DMS153 (cell line): ENCODE measurements around the gene CFAP300.

ENCODE experiments used
- DNase-seq: peaks from one replicate; lab custom pipeline; 2025; lab: John Stamatoyannopoulos, UW

Gene CFAP300

DNA sequence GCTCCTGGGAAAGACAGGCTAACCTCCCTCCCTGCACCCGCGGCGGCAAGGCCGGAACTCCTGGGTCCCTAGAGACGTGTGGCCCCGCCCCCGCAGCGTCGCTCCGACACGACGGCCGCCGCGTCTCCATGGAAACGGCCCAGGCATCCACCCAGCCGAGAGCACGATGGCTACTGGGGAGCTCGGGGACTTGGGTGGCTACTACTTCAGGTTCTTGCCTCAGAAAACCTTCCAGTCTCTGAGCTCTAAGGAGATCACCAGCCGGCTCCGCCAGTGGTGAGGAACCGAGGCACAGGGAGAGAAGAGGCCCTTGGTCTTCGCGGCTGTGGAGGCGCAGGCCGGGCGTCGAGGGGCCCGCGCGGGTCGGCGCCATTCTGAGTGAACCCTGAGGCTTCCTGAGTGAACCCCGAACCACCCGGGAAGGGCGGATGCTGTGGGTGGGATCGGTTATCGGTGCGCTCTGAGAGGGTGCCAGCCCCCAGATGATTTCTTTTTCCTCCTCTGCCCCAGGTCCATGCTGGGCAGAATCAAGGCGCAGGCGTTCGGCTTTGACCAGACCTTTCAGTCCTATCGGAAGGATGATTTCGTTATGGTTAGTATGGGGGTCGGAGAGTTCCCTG, at the start of gene CFAP300:
TSS of gene CFAP300 (plus strand) at position 133 of the 620 bp plus-strand sequence. CDS start at position 167, 34 bp downstream.
- DNase-seq: peak; percentile 81

GRCh38 chr11:102001657-102002338, 45.4 kb upstream of the CFAP300 start:
- no peak for DNase-seq

GRCh38 chr11:102004220-102004619, 43.0 kb upstream of the CFAP300 start:
- no peak for DNase-seq

GRCh38 chr11:102005306-102005705, 41.9 kb upstream of the CFAP300 start:
- no peak for DNase-seq

GRCh38 chr11:102006835-102007566, 40.2 kb upstream of the CFAP300 start:
- peak; percentile 43 for DNase-seq

- DNase-seq: peak; percentile 89
Observed at GRCh38 chr11:102007567-102008437, 39.4 kb upstream of the CFAP300 start.

DNA sequence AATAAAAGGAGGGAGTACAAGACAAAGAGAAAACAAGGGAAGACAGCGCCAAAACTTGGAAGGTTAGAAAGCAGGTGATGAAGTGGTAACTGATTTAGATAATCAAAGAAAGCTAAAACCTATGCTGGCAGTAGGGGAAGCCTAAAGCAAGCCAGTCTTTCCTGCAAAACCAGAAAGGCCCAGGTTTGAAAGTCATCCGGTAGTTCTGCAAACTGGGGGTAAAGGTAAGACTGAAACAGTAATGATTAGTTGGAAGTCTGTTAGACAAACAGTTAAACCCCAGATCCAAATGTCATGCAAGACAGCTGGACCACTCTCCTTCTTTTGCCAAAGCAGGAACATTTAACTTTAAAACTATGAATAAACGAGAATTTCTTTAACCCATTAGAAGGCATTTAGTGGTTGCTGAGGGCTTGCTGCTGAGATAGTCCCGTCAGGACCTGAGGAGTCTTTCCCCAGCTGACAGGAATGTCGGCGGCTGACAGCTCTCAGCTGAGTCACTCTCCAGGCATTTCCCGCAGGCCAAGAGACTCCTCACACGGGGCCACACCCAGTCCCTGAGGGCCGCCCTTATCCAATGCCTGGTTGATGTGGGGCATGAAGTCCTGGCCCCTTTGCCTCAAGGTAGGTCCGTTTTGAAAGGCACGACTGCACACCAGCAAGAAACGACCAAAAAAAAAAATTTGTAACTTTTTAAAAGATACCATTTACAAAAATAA, 36.3 kb upstream of the CFAP300 start:
- no peak for DNase-seq

DNA sequence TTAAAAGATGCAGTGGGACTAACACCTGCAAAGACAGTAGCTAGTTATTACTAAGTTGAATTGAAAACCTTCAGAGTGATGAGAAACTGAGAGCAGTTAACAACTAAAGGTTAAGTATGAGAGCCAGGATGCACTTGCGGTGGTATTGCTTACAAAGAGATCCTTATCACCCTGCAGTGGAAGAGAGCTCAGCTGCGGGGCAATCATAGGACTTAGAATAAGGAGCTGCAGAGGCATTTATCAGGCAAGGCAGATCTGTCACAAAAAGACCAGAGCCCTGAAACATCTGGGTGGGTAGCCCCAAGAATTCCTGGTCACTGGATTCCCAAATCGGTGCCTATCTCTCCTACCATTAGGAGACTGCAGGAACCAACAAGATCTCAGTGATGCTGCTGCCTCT, 34.3 kb upstream of the CFAP300 start:
- DNase-seq: no peak

- DNase-seq: no peak
Observed at GRCh38 chr11:102014756-102015155, 32.5 kb upstream of the CFAP300 start.

DNA sequence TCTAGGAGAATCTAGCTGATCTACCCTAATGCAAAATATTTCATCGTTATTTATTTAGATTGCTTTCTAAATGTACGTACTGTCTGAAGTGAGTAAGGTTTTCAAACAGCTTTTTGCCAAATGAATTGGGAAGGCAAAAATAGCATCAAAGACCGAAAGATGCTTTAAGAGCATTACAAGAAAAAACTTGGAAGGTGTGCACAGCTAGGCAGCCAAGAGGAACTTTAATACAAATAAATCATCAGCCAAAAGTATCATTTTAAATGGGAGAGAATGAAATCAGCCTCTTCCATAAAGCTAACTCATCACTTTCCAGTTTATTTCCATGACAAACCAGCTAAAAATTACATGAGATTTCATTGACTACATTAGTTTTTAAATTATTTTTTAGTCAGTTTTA, 30.2 kb upstream of the CFAP300 start:
- DNase-seq: no peak

DNA sequence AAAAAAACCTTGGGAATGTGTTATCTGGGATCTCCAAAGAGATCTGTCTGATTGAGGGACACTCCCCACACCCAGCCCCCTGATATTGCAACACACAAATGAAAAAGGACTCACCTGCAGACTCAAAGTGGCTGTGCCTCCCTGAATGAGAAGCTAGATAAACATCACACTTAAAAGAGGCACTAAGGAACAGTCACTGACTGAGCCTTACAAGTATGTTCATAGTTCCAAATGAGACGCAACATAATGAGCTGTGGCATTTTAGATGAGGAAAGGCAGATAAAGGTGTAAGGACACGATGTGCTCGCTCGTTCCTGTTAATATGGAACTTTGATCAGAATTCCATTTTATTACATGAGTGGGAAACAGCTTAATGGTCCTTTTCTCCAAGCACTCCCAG, 21.0 kb upstream of the CFAP300 start:
- no peak for DNase-seq

- DNase-seq: no peak
Observed at GRCh38 chr11:102026959-102027358, 20.3 kb upstream of the CFAP300 start.

DNA sequence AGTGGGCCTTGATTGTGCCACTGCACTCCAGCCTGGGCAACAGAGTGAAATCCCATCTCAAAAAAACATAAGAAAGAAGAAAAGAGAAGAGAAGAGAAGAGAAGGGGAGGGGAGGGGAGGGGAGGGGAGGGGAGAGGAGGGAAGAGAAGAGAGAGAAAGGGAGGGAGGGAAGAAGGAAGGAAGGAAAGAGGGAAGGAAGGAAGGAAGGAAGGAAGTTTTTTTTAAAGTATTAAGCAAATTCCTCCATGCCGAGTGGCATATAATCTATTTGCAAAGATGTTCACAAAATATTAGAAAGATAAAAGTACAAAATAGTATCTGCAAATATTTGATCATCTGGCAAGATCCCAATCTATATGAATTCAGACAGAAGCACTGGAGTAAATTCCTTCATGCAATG, 10.5 kb upstream of the CFAP300 start:
- no peak for DNase-seq

- DNase-seq: no peak
Observed at GRCh38 chr11:102046841-102047240, 396 bp upstream of the CFAP300 start.

DNA sequence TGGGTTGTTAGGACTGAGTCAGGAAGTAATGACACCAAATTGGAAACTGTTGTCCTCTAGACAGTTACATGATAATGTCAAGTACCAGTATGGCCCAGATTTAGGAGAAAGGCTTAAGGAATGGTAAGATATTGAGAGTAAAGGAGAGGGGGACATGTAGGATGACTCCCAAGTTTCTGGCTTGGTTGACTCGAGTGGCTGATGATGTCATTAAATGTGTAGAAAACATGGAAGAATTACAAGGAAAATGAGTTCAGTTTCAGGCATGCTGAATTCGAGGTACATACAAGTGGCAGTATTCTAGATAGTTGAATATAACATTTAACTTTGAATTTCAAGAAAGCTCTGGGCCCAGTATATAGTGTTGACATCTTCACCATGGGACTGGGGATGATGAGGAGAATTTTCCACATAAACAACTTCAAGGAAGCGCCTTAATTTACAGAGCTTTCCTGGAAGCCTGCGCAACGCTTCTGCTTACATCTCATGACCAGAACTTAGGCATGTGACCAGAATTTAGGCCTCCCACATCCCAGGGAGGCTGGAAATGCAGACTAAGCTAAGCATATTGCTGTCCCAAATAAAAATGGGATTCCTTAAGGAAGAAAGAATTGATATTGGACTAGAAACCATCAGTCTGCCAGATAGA, 3.8 kb downstream of the CFAP300 start:
- no peak for DNase-seq

DNA sequence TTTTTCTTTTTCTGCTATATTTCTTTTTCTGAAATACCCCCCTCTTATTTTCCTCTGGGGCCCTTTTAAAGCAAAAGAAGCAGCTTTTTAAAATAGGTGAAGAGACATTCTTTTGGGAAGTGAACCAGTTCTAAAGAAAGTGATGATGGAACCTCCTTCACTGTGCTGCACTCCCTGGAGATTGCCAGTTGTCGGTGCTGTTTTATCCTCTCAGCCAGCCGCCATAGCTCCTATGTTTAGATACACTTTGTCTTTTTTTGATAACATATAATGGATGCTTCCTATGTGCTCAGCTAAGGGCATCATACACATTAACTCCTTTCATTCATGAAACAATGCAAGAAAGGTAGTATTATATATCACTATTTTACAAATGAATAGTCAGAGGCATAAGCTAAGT, 14.0 kb downstream of the CFAP300 start:
- DNase-seq: no peak

DNA sequence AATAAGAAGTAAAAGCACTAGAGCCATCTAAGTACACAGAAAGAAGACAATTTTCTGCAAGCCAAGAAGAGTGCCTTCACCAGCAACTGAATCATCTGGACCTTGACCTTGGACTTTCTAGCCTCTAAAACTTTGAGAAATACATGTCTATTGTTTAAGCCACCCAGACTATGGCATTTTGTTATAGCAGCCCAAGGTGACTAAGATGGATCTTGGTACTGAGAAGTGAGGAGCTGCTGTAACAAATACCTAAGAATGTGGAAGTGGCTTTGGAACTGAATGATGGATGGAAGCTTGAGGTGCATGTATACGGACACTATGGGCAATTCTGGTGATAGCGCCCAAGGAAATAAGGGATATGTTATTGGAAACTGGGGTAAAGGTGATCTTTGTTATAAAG, 14.9 kb downstream of the CFAP300 start:
- DNase-seq: no peak

- no peak for DNase-seq
Observed at GRCh38 chr11:102064316-102064715, 17.1 kb downstream of the CFAP300 start.

DNA sequence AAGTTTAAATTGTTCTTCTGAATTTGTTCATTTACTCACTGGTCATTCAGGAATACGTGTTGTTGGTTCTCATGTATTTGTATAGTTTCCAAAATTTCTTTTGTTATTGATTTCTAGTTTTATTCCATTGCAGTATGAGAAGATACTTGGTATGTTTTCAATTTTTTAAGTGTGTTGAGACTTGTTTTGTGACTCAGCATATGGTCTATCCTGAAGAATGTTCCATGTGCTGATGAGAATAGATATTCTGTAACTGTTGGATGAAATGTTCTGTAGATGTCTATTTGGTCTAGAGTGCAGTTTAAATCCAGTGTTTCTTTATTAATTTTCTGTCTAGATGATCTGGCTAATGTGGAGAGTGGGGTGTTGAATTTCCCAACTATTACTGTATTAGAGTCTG, 23.5 kb downstream of the CFAP300 start:
- no peak for DNase-seq

GRCh38 chr11:102071497-102072472, 24.5 kb downstream of the CFAP300 start:
- no peak for DNase-seq
